GM12801 (cell line): ENCODE results near the gene ZFR.

Source experiments
- TF ChIP-seq, protein P1 (sequence below): IDR thresholded peaks from one replicate; pipeline ENCODE4 v1.5.1; 2011; ENCODE audit warnings: control low read depth; ENCODE audit not compliant: insufficient read length; ENCODE audit errors: extremely low read depth

Gene ZFR

DNA sequence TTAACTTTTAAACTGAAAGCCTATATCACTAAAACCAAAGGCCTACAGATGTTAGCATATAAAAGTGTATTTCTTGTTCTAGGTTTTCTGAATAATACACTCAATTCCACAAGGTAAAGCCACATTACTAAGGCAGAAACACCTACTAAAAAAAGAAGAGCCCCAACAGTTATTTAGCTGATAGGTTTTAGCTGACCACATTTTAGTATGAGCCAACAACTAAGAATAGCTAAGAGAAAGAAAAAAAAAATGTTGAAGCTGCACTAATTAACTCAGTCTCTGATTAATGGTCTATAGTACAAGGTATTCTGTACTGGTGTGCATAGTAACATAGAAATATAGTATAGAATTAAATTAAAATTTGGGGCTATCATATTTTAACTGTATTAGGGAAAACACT lies 23.5 kb downstream of the ZFR start:
- TF ChIP-seq, protein P1, sequence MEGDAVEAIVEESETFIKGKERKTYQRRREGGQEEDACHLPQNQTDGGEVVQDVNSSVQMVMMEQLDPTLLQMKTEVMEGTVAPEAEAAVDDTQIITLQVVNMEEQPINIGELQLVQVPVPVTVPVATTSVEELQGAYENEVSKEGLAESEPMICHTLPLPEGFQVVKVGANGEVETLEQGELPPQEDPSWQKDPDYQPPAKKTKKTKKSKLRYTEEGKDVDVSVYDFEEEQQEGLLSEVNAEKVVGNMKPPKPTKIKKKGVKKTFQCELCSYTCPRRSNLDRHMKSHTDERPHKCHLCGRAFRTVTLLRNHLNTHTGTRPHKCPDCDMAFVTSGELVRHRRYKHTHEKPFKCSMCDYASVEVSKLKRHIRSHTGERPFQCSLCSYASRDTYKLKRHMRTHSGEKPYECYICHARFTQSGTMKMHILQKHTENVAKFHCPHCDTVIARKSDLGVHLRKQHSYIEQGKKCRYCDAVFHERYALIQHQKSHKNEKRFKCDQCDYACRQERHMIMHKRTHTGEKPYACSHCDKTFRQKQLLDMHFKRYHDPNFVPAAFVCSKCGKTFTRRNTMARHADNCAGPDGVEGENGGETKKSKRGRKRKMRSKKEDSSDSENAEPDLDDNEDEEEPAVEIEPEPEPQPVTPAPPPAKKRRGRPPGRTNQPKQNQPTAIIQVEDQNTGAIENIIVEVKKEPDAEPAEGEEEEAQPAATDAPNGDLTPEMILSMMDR = no peak

DNA sequence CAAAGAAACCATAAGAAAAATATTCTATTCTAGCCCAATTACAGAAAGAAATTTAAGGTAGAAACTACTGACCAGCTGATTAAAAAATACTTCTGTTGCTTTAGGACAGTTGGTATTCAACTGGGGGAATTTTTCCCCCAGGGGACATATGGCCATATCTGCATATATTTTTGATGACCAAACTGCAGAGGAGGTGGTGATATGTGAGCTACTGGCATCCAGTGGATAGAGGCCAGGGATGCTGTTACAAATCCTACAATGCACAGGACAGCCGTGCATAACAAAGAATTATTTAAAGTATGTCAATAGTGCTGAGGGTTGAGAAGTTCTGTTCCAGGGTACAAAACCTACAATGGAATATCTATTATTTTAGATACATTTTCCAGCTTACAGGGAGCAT lies 24.0 kb downstream of the ZFR start:
- TF ChIP-seq, protein P1 = no peak

DNA sequence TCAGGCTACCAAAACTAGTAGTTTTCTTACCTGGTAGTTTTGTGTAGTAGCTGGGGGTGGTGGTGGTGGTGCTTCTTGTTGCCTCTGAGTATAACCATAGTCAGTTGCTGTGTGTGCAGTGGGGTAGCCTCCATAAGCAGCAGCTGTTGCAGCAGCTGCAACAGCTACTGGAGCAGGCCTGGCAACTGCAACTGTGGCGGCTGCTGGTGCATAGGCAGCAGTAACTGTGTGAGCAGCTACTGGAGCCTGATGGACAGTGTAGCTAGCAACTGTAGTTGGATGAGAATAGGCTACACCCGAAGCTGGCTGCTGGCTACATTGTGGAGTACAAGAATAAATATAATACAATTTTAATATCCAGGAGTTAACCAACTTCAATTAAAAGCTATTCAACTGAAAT lies 24.7 kb downstream of the ZFR start:
- TF ChIP-seq, protein P1 = no peak

DNA sequence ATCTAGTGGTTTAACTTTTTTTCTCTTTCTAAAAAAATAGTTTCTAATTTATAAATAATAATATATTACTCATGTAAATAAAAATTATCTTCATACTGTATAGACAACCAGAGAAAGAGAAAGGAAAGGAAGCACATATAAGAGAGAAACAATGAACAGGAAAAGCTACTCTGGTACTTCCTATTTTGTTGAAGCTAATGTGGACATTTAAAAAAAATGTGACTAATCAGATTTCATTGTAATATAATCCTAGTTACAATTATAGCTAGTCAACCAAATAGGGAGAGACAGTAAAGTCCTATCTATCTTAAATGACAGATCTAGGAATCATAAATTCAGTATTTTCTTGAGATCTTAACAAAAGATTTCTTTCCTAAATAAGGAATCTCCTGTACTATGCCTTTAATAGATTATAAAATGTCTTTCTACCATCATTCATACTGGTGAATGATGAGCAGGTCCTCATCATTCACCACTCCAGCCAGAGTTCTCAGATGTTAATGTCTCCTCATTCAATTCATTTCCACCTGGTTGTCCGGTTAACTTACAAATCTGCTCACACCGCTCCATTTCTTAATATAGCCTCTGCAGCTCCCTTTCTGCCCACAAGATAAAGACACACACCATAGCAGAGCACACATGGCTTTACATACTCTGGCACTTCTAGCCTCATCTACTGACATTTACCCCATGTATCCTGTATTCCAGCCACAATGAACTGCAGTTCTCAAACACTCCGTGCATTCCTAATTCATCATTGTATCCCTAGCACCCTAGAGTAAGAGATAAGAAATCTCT lies 30.9 kb downstream of the ZFR start:
- TF ChIP-seq, protein P1 = no peak

DNA sequence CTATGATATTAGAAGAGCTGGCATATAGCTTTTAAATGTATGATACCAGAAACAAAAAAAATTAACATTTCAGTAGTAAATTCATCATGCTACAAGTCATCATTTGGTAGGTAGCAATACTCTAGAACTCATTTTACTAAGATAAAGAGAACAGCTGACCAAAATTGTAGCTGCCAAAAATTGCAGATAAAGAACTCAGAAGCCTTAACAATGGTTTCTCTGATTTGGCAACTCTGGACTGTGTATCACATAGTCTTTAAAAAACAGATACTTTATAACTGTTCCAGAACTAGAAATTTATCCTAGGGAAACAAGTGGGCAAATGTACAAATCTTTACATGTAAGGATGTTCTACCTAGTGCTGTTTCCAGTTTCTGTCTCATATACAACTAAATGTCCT lies 33.9 kb downstream of the ZFR start:
- TF ChIP-seq, protein P1 = no peak

DNA sequence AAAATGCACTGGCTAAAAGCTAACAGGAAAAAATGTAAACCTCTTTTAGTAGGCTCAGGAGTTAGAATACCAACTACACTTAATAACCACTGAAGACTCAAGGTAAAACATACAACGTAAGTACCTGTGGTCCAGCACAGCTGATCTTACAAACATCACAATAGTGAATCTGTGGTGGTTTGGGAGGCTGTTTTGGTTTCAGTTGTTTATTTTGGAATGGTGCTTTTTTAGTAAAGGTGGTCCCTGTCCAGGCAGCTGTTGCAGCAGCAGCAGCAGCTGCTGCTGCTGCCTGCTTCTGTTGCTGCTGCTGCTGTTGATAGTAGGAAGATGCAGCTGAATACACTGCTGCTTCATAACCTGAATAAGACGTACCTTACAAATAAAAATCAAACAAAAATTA lies 37.9 kb downstream of the ZFR start:
- TF ChIP-seq, protein P1 = no peak

DNA sequence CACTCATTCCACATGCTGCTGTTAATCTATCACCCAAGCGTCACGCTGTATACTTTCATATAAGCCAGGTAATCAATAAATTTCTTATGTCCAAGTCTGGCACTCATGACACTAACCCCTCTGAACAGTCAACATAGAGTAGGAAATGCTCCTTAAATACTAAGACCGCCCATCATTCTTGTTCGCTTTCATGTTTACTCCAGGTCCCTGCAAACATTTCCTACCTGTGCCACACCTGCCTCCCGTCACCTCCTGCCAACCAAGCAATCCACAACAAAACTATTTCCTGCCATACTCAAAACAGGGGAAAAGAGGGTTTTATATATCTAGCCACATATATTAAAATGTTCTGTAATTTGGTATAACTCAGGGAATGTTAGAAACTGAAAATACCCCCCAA lies 39.0 kb downstream of the ZFR start:
- TF ChIP-seq, protein P1 = no peak
